Hindlimb muscle (tissue), 1 donor: Measurements from ENCODE around the gene ZAP70. TPM values are rescaled to one million over a fixed set of nuclear protein-coding genes. Genes with fewer than 3 reads are reported as not detected.

ENCODE experiments used
- DNase-seq: peaks from one replicate; pipeline ENCODE4 v3.0.0-alpha.2; 2013
- polyA plus RNA-seq: library from polyadenylated mRNA; unstranded; fragments of 120-200 nt; gene quantifications from one replicate; pipeline ENCODE4 v1.2.1, GENCODE V29; 2013; ENCODE audit not compliant: insufficient read length

Gene ZAP70
- polyA plus RNA-seq, 1 donor: 3.6 TPM

- DNase-seq: no peak
These were observed 75.7 kb downstream of the ZAP70 start for GRCh38 chr2:97788986-97789644.

Other genes with a start within 250 kb of the ZAP70 start
- gene ANKRD36B, start 123.7 kb upstream of the ZAP70 start, polyA plus RNA-seq: 20.8 TPM
- gene COX5B, start 67.5 kb upstream of the ZAP70 start, polyA plus RNA-seq: 156 TPM
- 50.4 TPM for gene ACTR1B, start 49.5 kb upstream of the ZAP70 start, polyA plus RNA-seq
- gene C2orf92, start 43.9 kb upstream of the ZAP70 start, polyA plus RNA-seq: 20.0 TPM